Retinal pigment epithelial cell (primary cell): ENCODE data around the gene SV2B.

ENCODE experiments used
- DNase-seq: peaks from one replicate; pipeline ENCODE4 v3.0.0-alpha.2; 2010; ENCODE audit warnings: low read depth
- H3K4me3 ChIP-seq: 2 replicates; pipeline ENCODE4 v1.5.1; 2011; ENCODE audit warnings: mild to moderate bottlenecking, low read length, control low read depth, moderate library complexity
- TF ChIP-seq, protein P1 (sequence below): conservative IDR thresholded peaks from 2 replicates; pipeline ENCODE4 v1.5.1; 2011; ENCODE audit warnings: low read depth, low read length, control low read depth, inconsistent platforms

SV2B gene

DNA sequence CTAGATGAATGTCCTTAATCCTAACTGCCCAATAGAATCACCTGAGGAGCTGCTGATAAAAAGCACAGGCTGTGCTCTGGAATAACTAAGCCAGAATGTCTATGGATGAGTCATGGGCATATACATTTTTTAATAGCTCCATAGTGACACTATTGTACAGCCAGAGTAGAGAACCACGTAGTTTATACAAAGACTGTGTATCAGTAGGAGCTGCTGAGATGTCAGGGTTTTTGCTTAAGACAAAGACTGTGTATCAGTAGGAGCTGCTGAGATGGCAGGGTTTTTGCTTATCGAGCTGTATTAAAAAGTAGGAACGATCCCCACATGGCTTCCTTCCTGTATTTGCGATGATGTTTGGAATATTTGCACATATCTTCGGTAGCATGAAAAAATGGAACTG, 137.4 kb downstream of the SV2B start:
- TF ChIP-seq, protein P1, sequence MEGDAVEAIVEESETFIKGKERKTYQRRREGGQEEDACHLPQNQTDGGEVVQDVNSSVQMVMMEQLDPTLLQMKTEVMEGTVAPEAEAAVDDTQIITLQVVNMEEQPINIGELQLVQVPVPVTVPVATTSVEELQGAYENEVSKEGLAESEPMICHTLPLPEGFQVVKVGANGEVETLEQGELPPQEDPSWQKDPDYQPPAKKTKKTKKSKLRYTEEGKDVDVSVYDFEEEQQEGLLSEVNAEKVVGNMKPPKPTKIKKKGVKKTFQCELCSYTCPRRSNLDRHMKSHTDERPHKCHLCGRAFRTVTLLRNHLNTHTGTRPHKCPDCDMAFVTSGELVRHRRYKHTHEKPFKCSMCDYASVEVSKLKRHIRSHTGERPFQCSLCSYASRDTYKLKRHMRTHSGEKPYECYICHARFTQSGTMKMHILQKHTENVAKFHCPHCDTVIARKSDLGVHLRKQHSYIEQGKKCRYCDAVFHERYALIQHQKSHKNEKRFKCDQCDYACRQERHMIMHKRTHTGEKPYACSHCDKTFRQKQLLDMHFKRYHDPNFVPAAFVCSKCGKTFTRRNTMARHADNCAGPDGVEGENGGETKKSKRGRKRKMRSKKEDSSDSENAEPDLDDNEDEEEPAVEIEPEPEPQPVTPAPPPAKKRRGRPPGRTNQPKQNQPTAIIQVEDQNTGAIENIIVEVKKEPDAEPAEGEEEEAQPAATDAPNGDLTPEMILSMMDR = no peak
- DNase-seq = no peak
- no peak overlapping the region for H3K4me3 ChIP-seq

DNA sequence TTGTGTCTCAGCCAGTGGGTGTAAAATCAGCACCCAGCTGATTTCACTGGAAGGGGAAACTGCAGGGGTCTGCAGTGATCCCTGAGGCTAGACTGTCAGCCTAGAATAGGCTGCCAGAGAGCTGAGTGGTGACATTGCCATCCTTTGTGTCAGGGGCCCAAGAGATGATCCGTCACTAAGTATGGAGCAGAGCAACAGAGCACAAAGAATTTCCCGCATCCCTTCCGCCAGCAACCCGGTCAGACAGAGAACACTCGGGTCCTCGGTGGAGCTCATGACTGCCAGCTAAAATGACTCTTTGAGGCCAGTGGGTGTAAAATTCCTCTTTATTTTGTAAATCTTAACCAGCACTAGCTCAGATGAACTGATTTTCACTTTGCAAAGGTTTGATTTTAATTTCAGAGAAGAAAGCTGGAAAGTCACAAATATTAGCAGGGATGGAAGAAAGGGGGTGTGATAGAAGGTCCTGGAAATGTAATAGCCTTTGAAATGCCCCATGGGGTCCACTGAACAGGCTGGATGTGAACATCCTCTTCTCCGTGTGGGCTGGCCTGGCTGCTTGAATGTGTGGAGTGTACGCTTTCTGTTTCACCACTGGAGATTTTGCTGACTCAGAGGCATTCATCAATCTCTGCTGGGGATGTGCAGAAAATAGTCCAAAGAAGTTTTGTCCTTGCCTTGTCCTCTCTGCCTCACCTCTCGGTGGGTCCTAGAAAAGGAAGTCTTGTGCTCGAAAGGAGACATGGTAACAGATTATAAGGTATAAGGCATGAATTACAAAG, 138.8 kb downstream of the SV2B start:
- no peak for DNase-seq
- H3K4me3 ChIP-seq = no peak overlapping the region
- TF ChIP-seq, protein P1 = no peak

DNA sequence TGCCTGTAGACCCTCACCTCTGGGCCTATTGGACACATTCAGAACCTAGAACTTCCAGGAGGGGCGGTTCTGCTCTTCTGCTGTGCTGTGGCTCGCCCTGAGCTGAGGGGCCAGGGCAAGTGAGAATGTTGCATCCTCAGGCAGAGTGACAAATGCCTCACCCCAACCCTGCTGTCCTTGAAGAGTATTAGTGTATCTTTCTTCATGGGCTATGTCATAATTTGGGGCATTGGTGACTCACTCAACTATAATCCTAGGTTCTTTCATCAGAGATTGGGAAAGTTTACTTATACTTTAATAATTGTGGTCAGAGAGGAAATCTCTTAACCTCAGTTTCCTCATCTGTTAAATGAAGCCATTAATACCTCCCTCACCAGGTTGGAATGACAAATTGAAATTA, 143.8 kb downstream of the SV2B start:
- no peak overlapping the region for H3K4me3 ChIP-seq
- no peak for DNase-seq
- TF ChIP-seq, protein P1 = no peak

DNA sequence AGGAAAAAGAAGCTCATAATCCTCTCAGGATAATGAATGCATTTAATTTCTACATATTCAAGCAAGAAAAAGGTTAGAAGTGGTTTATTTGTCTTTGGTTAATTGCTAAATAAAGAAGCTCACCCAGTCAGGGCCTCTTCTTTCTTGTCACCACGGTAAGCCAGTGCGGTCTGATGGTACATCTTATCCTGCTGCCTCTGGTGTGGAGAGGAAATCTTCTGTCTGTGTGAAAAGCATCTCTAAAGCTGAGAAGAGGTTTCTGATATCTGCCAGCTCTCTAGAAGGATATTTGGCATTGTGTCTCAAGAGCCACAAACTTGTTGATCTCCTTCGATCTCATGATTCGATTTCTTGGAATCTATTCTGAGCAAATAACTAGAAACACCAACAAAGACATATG, 144.9 kb downstream of the SV2B start:
- no peak for DNase-seq
- H3K4me3 ChIP-seq = no peak overlapping the region
- TF ChIP-seq, protein P1 = no peak

DNA sequence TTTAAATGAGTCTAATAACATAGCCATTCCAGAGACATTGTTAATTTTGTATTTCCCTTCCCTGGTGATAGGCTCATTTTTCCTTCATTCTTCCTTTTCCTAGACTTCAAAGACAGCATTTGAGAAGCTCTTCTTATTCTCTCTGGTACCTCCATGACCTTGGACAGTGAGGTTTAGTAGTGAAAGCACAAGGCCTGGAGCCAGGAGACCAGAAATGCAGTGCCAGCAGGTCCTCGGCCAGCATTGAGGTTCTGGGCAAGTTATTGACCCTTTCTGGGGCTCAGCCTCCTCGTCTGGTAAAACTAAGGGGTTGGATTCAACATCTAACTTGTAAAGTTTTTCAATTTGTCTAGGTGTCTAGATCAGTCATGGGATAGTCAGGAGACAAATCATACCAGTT, 146.9 kb downstream of the SV2B start:
- no peak for DNase-seq
- TF ChIP-seq, protein P1 = no peak
- H3K4me3 ChIP-seq = no peak overlapping the region

DNA sequence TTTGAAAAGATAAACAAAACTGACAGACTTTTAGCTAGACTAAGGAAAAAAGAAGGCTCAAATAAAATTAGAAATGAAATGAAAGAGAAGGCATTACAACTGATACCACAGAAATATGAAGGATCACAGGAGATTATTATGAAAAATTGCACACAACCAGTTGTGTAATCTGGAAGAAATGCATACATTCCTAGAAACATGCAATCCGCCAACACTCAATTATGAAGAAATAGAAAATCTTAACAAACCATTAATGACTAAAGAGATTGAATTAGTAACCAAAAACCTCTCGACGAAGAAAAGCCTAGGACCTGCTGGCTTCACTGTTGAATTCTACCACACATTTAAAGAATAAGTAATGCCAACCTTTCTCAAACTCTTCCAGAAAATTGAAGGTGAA, 149.5 kb downstream of the SV2B start:
- TF ChIP-seq, protein P1 = no peak
- H3K4me3 ChIP-seq = no peak overlapping the region
- no peak for DNase-seq

DNA sequence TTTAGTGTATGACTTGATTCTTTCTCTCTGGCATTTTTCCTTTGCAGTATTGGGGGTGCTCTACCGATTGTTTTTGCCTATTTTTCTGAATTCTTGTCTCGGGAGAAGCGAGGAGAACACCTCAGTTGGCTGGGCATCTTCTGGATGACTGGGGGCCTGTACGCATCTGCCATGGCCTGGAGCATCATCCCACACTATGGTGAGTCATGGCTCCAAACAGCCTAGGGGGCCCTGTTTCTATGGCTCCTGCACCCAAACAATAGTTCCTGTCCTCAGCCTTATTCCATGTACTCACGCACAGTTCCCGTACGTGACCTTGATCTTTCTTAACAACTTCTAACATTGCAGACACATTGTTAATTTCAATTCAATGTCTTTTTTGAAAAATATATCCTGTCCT, 152.3 kb downstream of the SV2B start:
- DNase-seq = no peak
- TF ChIP-seq, protein P1 = no peak

More for the DNA sequence above, 152.3 kb downstream of the SV2B start:
- H3K4me3 ChIP-seq = no peak overlapping the region
